GM23248 (cell line): Measurements from ENCODE around the gene ARHGEF4.

Experiments
- EZH2 ChIP-seq: fragments of 200-600 bp; sonication (generic); IDR thresholded peaks from 2 replicates; pipeline ENCODE4 v1.6.1; 2018; ENCODE audit warnings: antibody characterized with exemption, mild to moderate bottlenecking; ENCODE audit not compliant: insufficient read depth, poor library complexity, severe bottlenecking
- EZH2phosphoT487 ChIP-seq: fragments of 200-600 bp; sonication (generic); IDR thresholded peaks from 2 replicates; pipeline ENCODE4 v1.6.1; 2018; ENCODE audit warnings: antibody characterized with exemption, moderate library complexity, mild to moderate bottlenecking, low read depth; ENCODE audit not compliant: insufficient read depth

DNA sequence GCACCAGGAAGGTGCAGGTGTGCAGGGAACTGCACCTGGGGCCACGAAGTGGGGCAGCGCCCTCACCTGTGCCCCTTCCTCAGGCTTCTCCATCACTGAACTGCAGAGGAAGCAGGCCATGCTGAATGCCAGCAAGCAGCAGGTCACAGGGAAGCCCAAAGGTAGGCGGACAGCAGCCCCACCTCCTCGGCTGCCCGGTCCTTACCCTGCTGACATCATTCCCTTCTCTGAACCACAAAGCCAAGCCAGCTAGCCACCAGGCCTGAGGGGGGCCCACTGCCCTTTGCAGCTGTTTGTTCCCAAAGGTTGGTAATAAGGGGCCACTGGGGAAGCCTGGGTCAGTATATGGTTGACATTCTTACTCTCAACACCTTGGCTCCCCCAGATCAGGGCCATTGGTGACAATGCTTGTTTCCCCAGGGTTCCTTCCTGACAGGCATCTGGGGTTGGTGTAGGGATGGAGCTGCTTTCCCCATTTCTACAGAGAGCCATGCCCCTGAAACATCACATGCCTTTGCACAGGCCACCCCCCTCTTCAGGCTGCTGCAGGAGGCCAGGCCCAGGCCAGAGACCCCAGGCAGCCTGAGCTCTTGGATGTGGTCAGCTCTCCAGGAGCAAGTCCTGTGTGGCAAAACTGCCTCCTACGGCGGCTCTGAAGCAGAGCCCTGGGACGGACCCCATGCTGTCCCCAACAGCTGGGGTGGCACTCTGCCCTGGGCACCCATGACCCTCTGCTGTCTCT is 208.7 kb downstream of the ARHGEF4 start:
- TF ChIP-seq EZH2phosphoT487 (no peak), EZH2 (no peak)
